Measurements from ENCODE around the gene LIME1. TPM values are rescaled to one million over a fixed set of nuclear protein-coding genes. Genes with fewer than 3 reads are reported as not detected.
A peak's percentile ranks its signal among the peaks of the same experiment; 100 is the strongest.

The LIME1 gene
- total RNA-seq, 1 experiment from 2014 or later: 13.5 TPM

- H2AFZ ChIP-seq (ENCODE audit: low read length): no peak within 1 kb of the TSS
These were observed 28.7 kb upstream of the LIME1 start, which contains the start of the genes ARFRP1 and ZGPAT for GRCh38 chr20:63707558-63708300. Gene ARFRP1, minus strand, starts transcription at chr20:63707976. Its CDS starts 885 bp downstream, at chr20:63707091. Gene ZGPAT, plus strand, starts transcription at chr20:63708039. Its CDS starts 542 bp downstream, at chr20:63708581.

More at GRCh38 chr20:63707558-63708300, 28.7 kb upstream of the LIME1 start, which contains the start of the genes ARFRP1 and ZGPAT:
- H4K91ac ChIP-seq (ENCODE audit: insufficient read length, low read depth, low read length): no peak within 1 kb of the TSS
- no peak within 1 kb of the TSS for H2AK5ac ChIP-seq (ENCODE audit: insufficient read length, low read length)
- DNase-seq: peak; percentile 84
- Mint-ChIP-seq H3K27ac (peak within 1 kb of the TSS; percentile 63 to 81 (median 64); a peak in 5 of 7 replicates), H3K36me3 (ENCODE audit: insufficient read depth in 1 of 3, low read depth in 3 of 3) (peaks cover 48 to 64% (median 63%) of the 10 kb centered on the region in 3 experiments), H3K9me3 (peaks cover 0 to 3% of the 10 kb centered on the region in 2 experiments; a peak in 1 of 5 replicates), H3K4me1 (peaks cover 8 to 16% of the 10 kb centered on the region in 2 experiments), H3K27me3 (ENCODE audit: low read depth) (no peaks in the 10 kb centered on the region), H3K4me3 (peak within 1 kb of the TSS; percentile 89 to 91)
- no peak within 1 kb of the TSS for H2BK5ac ChIP-seq (ENCODE audit: insufficient read length, low read length)
- no peak within 1 kb of the TSS for H3T11ph ChIP-seq (ENCODE audit: low read length)
- H2BK120ac ChIP-seq (ENCODE audit: low read depth, low read length, poor library complexity, severe bottlenecking): no peak within 1 kb of the TSS
- no peak for TF ChIP-seq CTCF (conservative IDR thresholded peaks at IDR 0.05)
- no peak within 1 kb of the TSS for H3K27ac ChIP-seq (ENCODE audit: insufficient read length, low read depth, low read length)
- H2BK15ac ChIP-seq (ENCODE audit: low read depth, low read length): no peak within 1 kb of the TSS
- no peak within 1 kb of the TSS for H3K23ac ChIP-seq (ENCODE audit: insufficient read length, low read depth, low read length)
- no peak within 1 kb of the TSS for H4K5ac ChIP-seq (ENCODE audit: insufficient read length, low read depth, low read length)
- peaks cover 11% of the 10 kb centered on the region; the same call in 1 of the 2 replicates for H3K79me2 ChIP-seq (ENCODE audit: insufficient read depth, low read length)
- WGBS (ENCODE audit: extremely low coverage, insufficient read length, low lambda C conversion rate): no CpG with 5 or more reads among the region's 98 CpGs
- H3K14ac ChIP-seq (ENCODE audit: insufficient read depth, low read length): peak within 1 kb of the TSS; percentile 68; the same call in 1 of the 2 replicates
- H2BK12ac ChIP-seq (ENCODE audit: insufficient read length, low read depth, low read length): no peak within 1 kb of the TSS
- H3K9ac ChIP-seq (ENCODE audit: extremely low read depth, insufficient read length, low read length): peak within 1 kb of the TSS; percentile 35
- peak within 1 kb of the TSS; percentile 90 for H3K4me2 ChIP-seq (ENCODE audit: insufficient read depth, insufficient read length, low read length)
- H3K79me1 ChIP-seq (ENCODE audit: insufficient read depth, low read depth, low read length, poor library complexity, severe bottlenecking): peaks cover 4% of the 10 kb centered on the region
- no peak within 1 kb of the TSS for H3K56ac ChIP-seq (ENCODE audit: insufficient read length, low read depth, low read length)
- H3K4ac ChIP-seq (ENCODE audit: low read depth, low read length): no peak within 1 kb of the TSS
- no peak within 1 kb of the TSS for H2BK20ac ChIP-seq (ENCODE audit: low read depth, low read length, poor library complexity, severe bottlenecking)
- H4K20me1 ChIP-seq (ENCODE audit: control insufficient read depth, insufficient read depth, insufficient read length): no peaks in the 10 kb centered on the region
- peaks cover 12% of the 10 kb centered on the region for H3K23me2 ChIP-seq (ENCODE audit: insufficient read length, low read depth, low read length, poor library complexity, severe bottlenecking)
- no peaks in the 10 kb centered on the region for H3K27me3 ChIP-seq (ENCODE audit: insufficient read depth, low read length)
- H4K8ac ChIP-seq (replicated peaks; ENCODE audit: insufficient read length, low read depth, low read length): no peak within 1 kb of the TSS
- H3K9me3 ChIP-seq (ENCODE audit: control insufficient read depth, low read depth, low read length): no peaks in the 10 kb centered on the region
- no peak within 1 kb of the TSS for H3K18ac ChIP-seq (ENCODE audit: insufficient read length, low read depth, low read length)
- H3K4me1 ChIP-seq (ENCODE audit: insufficient read depth, low read length): no peaks in the 10 kb centered on the region
